ENCODE data around the gene PHLDA3. TPM values are rescaled to one million over a fixed set of nuclear protein-coding genes. Genes with fewer than 3 reads are reported as not detected.
A peak's percentile ranks its signal among the peaks of the same experiment; 100 is the strongest.

Gene PHLDA3
- total RNA-seq, 2 donors from 2014 or later = 9.6 to 15.8 TPM

DNA sequence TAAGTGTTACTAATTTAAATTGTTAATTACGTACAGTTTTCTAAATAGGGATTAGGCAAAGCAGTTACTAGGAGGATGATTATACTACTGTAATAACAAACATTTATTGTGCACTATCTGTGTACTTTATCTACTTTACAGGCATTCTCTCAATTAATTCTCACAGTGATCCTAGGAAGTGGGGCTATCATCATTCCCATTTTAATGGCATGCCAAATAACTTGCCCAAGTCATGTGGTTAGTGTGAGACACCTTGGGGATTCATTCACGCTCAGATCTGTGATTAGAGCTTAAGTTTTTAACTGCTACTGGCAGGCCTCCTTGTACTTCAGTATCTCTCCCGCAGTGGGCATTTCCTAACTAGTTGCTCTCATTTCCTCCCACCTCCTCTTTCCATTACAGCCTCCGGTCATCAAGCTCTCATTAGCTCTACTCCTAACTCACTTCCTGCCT lies 11.5 kb downstream of the PHLDA3 start:
- H3K4me1 Mint-ChIP-seq = peaks cover 16% of the 10 kb centered on the region

DNA sequence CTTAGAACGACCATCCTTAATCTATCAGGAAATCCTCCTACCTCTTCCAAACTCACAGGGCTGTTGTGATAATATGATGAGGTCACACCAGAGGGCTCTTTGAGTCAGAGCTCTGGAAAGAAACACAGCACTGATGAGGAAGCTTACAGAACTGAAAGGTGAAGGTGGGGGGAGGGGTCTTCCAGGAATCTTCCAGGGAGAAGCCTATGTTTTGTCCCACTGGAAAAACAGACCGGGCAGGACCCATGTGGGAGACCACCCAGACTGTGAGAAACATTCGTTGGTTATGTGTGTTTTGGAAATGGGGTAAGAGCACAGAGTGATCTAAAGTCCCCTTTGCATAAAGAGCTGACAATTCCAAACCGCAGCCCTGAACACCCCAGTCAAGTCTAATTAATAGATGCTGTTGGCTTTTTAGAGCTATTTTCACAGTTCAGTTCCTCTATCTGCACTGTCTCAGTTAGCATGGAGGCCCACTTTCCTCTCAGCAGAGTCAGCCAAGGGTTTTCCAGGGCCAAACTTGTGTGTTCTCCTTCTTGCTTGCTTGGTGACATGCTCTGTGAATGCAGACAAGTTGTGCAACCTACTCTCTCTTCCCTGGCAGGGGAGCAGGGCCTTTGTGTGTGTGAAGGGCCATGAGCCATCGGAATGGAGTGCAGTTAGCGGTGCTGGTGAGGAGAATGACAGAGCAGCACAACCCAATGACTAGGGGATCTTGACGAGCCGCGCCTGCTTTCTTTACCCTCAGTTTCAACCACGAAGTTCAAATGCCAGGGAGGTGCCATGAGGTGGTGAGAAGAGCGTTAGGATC lies 12.3 kb downstream of the PHLDA3 start:
- H3K27me3 Mint-ChIP-seq (ENCODE audit: insufficient read depth) = peaks cover 10% of the 10 kb centered on the region
- H3K9me3 Mint-ChIP-seq = no peaks in the 10 kb centered on the region
- DNase-seq = peak; percentile 70
- Histone ChIP-seq H3K27me3 (ENCODE audit: control insufficient read depth, insufficient read depth, low read length, poor library complexity, severe bottlenecking) (no peaks in the 10 kb centered on the region), H3K4me1 (ENCODE audit: control insufficient read depth, insufficient read depth, low read length) (no peaks in the 10 kb centered on the region), H3K27ac (ENCODE audit: low read depth, low read length) (peak overlapping the region; percentile 40), H3K9ac (ENCODE audit: extremely low read depth, low read length, poor library complexity, severe bottlenecking) (no peak overlapping the region), H3K36me3 (ENCODE audit: control insufficient read depth, insufficient read depth, low read length) (no peaks in the 10 kb centered on the region), H3K9me3 (ENCODE audit: control insufficient read depth, low read length) (no peaks in the 10 kb centered on the region), H3K4me3 (ENCODE audit: low read length) (no peak overlapping the region)
- H3K36me3 Mint-ChIP-seq (ENCODE audit: low read depth) = no peaks in the 10 kb centered on the region
- peaks cover 16% of the 10 kb centered on the region for H3K4me1 Mint-ChIP-seq
- H3K4me3 Mint-ChIP-seq = no peak overlapping the region
- peak overlapping the region; percentile 11 for H3K27ac Mint-ChIP-seq
- TF ChIP-seq, protein P1, sequence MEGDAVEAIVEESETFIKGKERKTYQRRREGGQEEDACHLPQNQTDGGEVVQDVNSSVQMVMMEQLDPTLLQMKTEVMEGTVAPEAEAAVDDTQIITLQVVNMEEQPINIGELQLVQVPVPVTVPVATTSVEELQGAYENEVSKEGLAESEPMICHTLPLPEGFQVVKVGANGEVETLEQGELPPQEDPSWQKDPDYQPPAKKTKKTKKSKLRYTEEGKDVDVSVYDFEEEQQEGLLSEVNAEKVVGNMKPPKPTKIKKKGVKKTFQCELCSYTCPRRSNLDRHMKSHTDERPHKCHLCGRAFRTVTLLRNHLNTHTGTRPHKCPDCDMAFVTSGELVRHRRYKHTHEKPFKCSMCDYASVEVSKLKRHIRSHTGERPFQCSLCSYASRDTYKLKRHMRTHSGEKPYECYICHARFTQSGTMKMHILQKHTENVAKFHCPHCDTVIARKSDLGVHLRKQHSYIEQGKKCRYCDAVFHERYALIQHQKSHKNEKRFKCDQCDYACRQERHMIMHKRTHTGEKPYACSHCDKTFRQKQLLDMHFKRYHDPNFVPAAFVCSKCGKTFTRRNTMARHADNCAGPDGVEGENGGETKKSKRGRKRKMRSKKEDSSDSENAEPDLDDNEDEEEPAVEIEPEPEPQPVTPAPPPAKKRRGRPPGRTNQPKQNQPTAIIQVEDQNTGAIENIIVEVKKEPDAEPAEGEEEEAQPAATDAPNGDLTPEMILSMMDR (conservative IDR thresholded peaks at IDR 0.05) = no peak
- WGBS, 2 experiments (ENCODE audit: insufficient coverage in 1 of 2, insufficient read length in 1 of 2) = 65 to 70% methylated on average over 4 to 11 of the region's 11 CpGs

More for the DNA sequence above, 11.5 kb downstream of the PHLDA3 start:
- no peak overlapping the region for H3K27ac Mint-ChIP-seq
- peaks cover 4% of the 10 kb centered on the region for H3K27me3 Mint-ChIP-seq (ENCODE audit: insufficient read depth)
- Histone ChIP-seq H3K9ac (ENCODE audit: extremely low read depth, low read length, poor library complexity, severe bottlenecking) (no peak overlapping the region), H3K27me3 (ENCODE audit: control insufficient read depth, insufficient read depth, low read length, poor library complexity, severe bottlenecking) (no peaks in the 10 kb centered on the region), H3K9me3 (ENCODE audit: control insufficient read depth, low read length) (no peaks in the 10 kb centered on the region), H3K4me3 (ENCODE audit: low read length) (no peak overlapping the region), H3K27ac (ENCODE audit: low read depth, low read length) (no peak overlapping the region), H3K4me1 (ENCODE audit: control insufficient read depth, insufficient read depth, low read length) (no peaks in the 10 kb centered on the region), H3K36me3 (ENCODE audit: control insufficient read depth, insufficient read depth, low read length) (no peaks in the 10 kb centered on the region)
- no peak for DNase-seq
- no peak overlapping the region for H3K4me3 Mint-ChIP-seq
- H3K36me3 Mint-ChIP-seq (ENCODE audit: low read depth) = no peaks in the 10 kb centered on the region
- H3K9me3 Mint-ChIP-seq = no peaks in the 10 kb centered on the region
- 77% methylated on average over 2 to 4 of the region's 4 CpGs for WGBS, 2 experiments (ENCODE audit: insufficient coverage in 1 of 2, insufficient read length in 1 of 2)
- TF ChIP-seq, protein P1 (conservative IDR thresholded peaks at IDR 0.05) = no peak

DNA sequence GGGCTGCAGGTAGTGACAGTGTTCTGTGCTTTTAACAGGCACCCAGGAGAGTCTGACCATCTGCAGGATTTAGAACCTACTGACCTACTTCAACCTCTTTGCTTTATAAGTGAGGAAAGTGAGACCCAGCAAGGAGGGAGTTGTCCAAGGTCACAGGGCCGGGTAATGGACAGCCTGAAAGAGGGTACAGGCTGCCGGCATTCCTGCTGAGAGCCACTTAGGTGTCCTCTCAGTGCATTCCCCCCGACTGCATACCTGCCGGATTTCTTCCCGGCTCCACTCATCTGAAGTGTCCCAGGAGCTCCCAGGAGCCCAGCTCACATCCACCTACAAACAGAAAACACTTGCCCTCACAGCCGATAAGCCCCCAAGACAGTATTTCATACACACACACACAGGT lies 13.9 kb downstream of the PHLDA3 start:
- Histone ChIP-seq H3K9me3 (ENCODE audit: control insufficient read depth, low read length) (no peaks in the 10 kb centered on the region), H3K4me3 (ENCODE audit: low read length) (no peak overlapping the region), H3K27ac (ENCODE audit: low read depth, low read length) (no peak overlapping the region), H3K9ac (ENCODE audit: extremely low read depth, low read length, poor library complexity, severe bottlenecking) (no peak overlapping the region), H3K27me3 (ENCODE audit: control insufficient read depth, insufficient read depth, low read length, poor library complexity, severe bottlenecking) (no peaks in the 10 kb centered on the region), H3K36me3 (ENCODE audit: control insufficient read depth, insufficient read depth, low read length) (no peaks in the 10 kb centered on the region), H3K4me1 (ENCODE audit: control insufficient read depth, insufficient read depth, low read length) (peaks cover 7% of the 10 kb centered on the region)
- H3K27ac Mint-ChIP-seq = no peak overlapping the region
- peaks cover 19% of the 10 kb centered on the region for H3K4me1 Mint-ChIP-seq
- TF ChIP-seq, protein P1 (conservative IDR thresholded peaks at IDR 0.05) = no peak
- H3K9me3 Mint-ChIP-seq = no peaks in the 10 kb centered on the region
- no peaks in the 10 kb centered on the region for H3K36me3 Mint-ChIP-seq (ENCODE audit: low read depth)
- no peak overlapping the region for H3K4me3 Mint-ChIP-seq
- no peak for DNase-seq
- H3K27me3 Mint-ChIP-seq (ENCODE audit: insufficient read depth) = peaks cover 10% of the 10 kb centered on the region
- 71 to 77% methylated on average over 5 to 6 of the region's 6 CpGs for WGBS, 2 experiments (ENCODE audit: insufficient coverage in 1 of 2, insufficient read length in 1 of 2)

Data from endodermal cell (in vitro differentiated cells).